DLD1 (cell line): ENCODE measurements around the gene G6PD.
"Not testable (repeated sequence)": the region's sequence is repeated elsewhere in the genome, so short reads cannot be mapped to it uniquely, and the experiment has no call there.

Experiments used
- in situ Hi-C: cut with HindIII; loops from 2 replicates; pipeline ENCODE4 v1.10.0; 2017; ENCODE audit warnings: low sequenced_read_pairs

Gene G6PD

GRCh38 chrX:154515966-154516655 is 30.5 kb downstream of the G6PD start, which contains the start of gene FAM3A:
FAM3A (minus strand) TSS chrX:154516232; CDS start chrX:154515772, 460 bp downstream.
- in situ Hi-C loops: no loop called here

DNA sequence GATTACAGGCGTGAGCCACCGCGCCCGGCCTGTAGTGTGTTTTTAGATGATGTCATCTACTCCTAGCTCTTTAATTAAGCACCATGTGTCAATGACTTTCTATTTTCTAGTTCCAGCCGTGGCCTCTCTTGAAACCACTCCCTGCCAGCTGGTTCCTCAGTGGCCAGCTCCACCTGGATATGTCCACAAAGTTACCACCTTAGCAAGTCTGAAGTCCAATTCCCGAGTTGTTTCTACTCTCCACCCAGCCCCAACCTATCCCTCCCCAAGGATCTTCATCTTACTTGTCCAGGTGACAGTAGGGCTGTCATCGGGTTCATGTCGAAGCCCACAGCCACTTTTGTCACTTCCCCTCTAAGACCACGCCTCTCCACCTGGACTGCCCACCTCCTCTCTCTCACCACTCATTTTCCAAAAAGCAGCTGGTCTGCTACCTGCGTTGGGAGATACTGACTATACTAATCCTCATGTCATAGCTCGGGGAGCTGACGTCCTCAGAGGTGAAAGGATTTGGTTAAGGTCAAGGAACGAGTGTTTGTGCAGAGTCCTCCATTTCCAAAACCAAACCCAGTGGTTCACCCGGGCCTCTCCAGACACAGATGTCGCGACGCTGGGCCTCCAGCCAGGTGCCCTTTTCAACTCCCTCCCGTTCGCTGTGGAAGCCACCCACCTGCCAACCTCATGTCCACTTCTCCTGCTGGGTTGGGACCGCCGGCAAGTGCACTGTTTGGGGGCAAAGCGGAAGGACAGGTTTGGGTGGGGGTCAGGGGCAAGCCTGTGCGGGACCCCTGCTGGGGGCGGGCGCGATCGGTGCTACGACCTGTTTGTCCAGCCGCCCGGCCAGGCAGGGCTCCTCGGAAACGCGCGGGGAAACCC is 31.3 kb downstream of the G6PD start:
- in situ Hi-C loops: no loop called here

DNA sequence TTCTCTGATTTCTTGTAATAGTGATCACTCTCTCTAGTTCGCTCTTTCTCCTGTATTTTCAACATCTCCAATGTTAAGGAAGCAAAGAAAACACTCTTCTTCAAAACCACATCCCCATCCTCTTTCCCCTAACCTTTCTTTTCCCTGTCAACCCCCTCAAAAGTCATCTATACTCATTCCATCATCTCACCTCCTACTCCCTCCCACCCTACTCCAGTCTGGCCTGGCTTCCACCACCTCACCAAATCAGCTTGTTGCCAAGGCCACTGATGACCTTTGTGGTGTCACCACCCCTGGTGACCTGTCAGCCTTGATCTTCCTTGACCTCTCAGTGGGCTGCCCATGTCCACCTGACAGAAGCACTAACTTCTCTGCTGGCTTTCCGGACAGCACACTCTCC is 32.9 kb downstream of the G6PD start:
- in situ Hi-C loops: no loop called here

DNA sequence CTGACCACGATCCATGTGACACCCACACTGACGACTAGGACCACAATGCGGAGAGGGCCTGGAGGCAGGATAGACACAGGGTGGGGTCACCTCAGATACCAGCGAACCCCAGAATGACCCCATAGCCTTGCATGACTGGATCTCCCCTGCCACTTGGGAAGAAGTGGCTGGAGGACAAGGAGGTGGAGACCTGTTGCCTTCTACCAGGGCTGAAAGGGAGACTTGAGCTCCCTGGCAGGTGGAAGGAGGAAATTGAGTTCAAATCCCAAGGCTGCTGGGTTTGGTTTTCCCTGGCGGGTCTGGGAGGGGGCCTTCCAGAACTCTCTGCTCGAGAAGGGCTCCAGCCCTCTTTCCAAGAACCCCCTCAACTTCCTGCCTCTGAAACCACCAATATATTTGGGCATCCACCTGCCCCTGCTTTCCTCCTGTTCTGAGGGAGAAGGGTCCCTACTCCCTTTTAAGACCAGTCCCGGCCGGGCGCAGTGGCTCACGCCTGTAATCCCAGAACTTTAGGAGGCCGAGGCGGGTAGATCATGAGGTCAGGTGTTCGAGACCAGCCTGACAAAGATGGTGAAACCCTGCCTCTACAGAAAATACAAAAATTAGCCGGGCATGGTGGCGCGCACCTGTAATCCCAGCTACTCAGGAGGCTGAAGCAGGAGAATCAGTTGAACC is 33.6 kb downstream of the G6PD start:
- in situ Hi-C loops: no loop called here

DNA sequence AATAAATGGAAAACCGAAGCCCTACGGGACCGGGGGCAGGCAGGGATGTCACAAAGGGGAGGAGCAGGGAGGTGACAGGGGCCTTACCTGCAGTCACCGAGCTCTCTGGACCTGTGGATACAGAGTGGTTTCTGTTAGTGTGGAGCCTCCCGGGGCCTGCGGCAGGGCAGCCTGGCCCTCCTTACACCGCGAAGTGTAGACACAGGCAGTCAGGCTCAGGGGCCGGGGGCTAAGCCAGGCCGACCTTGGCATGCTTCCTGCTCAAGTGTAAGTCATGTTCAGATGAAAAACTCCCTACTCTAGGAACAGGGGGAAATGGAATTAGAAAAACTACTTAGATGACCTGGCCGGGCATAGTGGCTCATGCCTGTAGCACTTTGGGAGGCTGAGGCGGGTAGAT is 34.9 kb downstream of the G6PD start:
- in situ Hi-C loops: no loop called here

GRCh38 chrX:154509455-154509854 is 37.2 kb downstream of the G6PD start:
- in situ Hi-C loops: no loop called here

GRCh38 chrX:154508384-154508745 is 38.3 kb downstream of the G6PD start:
- in situ Hi-C loops: no loop called here

GRCh38 chrX:154507673-154508383 is 38.8 kb downstream of the G6PD start:
- in situ Hi-C loops: no loop called here

- in situ Hi-C loops: no loop called here
Measured at GRCh38 chrX:154506483-154507332, 39.9 kb downstream of the G6PD start.

GRCh38 chrX:154505734-154506133 is 40.9 kb downstream of the G6PD start:
- in situ Hi-C loops: no loop called here

DNA sequence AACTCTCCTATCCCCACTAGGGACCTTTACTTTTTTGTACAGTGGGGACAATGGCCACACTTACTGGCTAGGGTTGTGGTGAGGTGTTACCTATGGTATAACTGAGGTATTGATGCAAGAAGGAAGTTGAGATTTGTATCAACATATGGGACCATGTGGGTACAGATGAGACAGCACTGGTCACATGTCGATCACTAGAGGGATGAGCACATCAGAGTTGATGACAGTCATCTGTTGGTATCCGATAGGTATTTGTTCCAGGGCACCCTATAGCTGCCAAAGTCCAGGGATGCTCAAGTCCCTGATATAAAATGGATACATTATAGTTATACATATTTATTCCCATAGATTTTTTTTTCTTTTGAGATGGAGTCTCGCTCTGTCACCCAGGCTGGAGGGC is 43.7 kb downstream of the G6PD start:
- in situ Hi-C loops: no loop called here

GRCh38 chrX:154502098-154502497 is 44.5 kb downstream of the G6PD start:
- in situ Hi-C loops: no loop called here

DNA sequence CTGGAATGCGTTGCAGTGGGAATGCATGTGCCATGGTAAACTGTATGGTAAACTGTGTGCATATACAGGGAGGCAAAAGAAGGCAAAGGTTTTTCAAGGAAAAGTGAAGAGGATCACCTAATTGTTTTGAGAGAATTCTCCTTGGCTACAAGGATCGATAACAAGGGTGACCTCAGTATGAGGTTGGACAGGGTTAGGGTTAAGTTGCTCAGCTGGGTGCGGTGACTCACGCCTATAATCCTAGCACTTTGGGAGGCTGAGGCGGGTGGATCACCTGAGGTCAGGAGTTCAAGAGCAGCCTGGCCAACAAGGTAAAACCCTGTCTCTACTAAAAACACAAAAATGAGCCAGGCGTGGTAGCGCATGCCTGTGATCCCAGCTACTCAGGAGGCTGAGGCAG is 45.2 kb downstream of the G6PD start:
- in situ Hi-C loops: not testable (repeated sequence)

DNA sequence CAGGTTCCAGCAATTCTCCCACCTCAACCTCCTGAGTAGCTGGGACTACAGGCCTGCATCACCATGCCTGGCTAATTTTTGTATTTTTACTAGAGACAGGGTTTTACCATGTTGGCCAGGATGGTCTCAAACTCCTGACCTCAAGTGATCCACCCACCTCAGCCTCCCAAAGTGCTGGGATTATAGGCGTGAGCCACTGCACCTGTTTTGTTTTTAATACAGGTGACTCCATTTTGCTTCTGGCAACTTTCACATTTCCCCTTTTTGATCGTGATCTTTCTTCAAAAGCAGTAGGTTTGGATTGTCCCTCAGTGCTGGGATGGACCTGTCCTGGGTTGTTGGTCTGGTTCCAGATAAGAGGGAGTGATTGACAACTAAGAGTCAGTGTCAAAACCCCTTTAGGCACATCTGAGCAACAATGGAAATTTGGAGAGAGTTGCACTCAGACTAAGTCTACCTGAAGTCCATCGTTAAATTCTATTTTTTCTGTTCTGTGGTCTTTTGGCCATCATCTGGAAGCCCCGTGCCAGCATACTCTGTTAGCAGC is 50.0 kb downstream of the G6PD start:
- in situ Hi-C loops: not testable (repeated sequence)

- in situ Hi-C loops: no loop called here
Measured at GRCh38 chrX:154495472-154495922, 51.1 kb downstream of the G6PD start.

DNA sequence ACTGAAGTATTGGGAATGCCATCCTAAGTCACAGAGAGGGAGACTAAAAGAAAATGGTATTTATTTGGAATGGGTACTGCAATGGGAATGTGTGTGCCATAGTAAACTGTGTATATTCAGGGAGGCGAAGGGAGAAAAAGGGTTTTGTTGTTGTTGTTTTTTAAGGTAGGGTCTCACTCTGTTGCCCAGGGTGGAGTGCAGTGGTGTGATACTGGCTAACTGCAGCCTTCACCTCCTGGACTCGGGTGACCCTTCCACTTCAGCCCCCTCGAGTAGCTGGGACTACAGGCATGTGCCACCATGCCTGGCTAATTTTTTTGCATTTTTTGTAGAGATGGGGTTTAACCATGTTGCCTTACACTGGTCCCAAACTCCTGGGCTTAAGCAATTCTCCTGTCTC is 51.9 kb downstream of the G6PD start:
- in situ Hi-C loops: no loop called here

GRCh38 chrX:154490414-154491083 is 56.1 kb downstream of the G6PD start, which contains the start of gene SLC10A3:
SLC10A3 (minus strand) TSS chrX:154490629; CDS start chrX:154488940, 1,689 bp downstream.
- in situ Hi-C loops: no loop called here

DNA sequence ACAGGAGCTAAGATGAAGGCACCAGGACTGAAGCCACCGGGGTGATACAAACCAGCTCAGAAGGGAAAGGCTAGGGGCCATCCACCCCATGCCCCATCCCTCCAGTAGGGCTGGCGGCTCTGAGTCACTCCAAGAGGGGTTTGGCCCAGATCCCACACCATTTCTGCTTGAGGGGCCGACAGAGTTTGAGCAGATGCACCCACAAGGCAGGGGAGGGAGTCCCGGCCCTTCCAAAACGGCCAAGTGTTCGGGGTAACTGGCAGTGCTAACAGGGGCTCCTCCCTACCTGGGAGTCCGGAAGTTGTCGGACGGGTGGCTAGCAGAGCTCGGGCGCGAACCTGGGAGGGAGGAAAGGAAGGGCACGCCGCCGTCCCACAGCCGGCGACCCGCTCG is 56.6 kb downstream of the G6PD start:
- in situ Hi-C loops: no loop called here

DNA sequence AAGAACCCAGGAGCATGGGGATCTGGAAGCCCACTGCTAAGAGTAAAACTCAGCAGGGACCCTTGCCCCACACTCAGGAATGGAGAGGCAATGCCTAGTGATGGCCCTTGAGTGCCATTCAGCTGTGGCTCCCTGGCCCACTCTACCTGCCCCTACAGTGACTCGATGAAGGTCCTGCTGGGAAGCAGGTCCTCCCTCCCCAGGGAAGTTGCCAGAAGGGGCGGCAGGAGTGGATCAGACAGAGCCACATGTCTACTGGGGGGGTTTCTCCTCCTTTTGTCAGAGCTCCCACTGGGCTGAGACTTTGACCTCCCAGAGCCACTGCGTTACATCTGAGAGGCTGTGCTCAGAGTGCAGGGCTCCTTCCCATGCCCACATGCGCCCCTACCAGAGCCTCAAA is 57.5 kb downstream of the G6PD start:
- in situ Hi-C loops: no loop called here
